HG03354 (cell line): ENCODE results near the gene RPS6KA4.

Source experiments
- ATAC-seq: cut with Tn5 transposase; IDR thresholded peaks from one replicate; pipeline ENCODE4 v1.9.1; 2021; ENCODE audit warnings: mild to moderate bottlenecking; ENCODE audit not compliant: unreplicated experiment, poor library complexity, severe bottlenecking

The RPS6KA4 gene

DNA sequence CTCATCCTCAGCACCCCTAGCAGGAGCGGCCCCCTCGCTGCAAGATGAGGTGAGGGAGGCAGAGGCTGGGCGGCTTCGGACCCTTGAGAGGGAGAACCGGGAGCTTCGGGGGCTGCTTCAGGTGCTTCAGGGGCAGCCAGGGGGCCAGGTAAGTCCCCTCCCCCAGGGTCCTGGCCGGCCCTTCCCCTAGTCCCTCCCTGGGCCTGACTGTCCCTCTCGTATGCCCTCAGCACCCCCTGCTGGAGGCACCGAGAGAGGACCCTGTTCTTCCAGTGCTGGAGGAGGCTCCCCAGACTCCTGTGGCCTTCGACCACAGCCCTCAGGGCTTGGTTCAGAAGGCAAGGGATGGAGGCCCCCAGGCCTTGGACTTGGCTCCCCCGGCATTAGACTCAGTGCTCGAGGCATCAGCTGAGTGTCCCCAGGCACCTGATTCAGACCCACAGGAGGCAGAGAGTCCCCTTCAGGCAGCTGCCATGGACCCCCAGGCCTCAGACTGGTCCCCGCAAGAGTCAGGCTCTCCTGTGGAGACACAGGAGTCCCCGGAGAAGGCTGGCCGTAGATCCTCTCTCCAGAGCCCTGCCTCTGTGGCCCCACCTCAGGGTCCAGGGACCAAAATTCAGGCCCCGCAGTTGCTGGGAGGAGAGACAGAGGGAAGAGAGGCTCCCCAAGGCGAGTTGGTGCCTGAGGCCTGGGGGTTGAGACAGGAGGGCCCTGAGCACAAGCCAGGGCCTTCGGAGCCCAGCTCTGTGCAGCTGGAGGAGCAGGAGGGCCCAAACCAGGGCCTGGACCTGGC is 15.0 kb upstream of the RPS6KA4 start:
- ATAC-seq: no peak

DNA sequence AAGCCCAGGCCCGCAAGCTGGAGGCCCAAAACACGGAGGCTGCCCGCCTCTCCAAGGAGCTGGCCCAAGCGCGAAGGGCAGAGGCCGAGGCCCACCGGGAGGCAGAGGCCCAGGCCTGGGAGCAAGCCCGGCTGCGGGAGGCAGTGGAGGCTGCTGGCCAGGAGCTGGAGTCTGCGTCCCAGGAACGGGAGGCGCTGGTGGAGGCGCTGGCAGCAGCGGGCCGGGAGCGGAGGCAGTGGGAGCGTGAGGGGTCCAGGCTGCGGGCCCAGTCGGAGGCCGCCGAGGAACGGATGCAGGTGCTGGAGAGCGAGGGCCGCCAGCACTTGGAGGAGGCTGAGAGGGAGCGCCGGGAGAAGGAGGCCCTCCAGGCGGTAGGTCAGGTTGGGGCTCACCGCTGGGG is 14.2 kb upstream of the RPS6KA4 start:
- ATAC-seq: no peak

DNA sequence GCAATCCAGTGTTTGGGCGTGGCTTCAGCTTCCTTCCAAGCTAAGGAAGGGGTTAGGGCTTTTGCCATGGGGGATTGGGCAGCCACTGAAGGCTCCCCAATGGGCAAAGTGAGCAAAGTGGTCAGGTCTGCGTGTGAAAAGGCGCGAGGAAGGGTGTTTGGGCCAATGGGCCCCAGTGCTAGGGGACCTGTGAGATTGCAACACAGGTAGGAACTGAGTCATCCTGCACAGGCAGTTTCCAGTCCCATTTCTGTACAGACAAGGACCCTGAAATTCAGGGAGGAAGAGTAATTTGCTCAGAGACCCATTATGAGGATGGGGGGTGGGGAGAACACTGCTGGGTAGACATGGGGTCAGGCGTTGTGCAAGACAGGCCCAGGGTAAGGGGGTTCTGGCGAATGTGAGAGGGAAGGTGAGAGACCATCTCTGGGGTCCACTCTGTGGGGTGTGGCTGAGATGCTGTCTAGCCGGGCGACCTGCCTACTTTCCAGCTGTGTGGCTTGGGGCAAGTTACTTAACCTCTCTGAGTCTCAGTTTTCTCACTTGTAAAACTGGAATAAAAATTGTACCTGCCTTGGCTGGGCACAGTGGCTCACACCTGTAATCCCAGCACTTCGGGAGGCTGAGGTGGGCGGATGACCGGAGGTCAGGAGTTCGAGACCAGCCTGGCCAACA is 11.6 kb upstream of the RPS6KA4 start:
- no peak for ATAC-seq

GRCh38 chr11:64348383-64349024 is 10.5 kb upstream of the RPS6KA4 start:
- no peak for ATAC-seq

- no peak for ATAC-seq
Observed at GRCh38 chr11:64349025-64349387, 10.0 kb upstream of the RPS6KA4 start.

GRCh38 chr11:64349404-64349803 is 9.6 kb upstream of the RPS6KA4 start:
- no peak for ATAC-seq

- ATAC-seq: no peak
Observed at GRCh38 chr11:64351136-64351631, 7.8 kb upstream of the RPS6KA4 start.

- ATAC-seq: no peak
Observed at GRCh38 chr11:64352099-64352994, 6.6 kb upstream of the RPS6KA4 start.

- no peak for ATAC-seq
Observed at GRCh38 chr11:64352995-64353714, 5.8 kb upstream of the RPS6KA4 start.

DNA sequence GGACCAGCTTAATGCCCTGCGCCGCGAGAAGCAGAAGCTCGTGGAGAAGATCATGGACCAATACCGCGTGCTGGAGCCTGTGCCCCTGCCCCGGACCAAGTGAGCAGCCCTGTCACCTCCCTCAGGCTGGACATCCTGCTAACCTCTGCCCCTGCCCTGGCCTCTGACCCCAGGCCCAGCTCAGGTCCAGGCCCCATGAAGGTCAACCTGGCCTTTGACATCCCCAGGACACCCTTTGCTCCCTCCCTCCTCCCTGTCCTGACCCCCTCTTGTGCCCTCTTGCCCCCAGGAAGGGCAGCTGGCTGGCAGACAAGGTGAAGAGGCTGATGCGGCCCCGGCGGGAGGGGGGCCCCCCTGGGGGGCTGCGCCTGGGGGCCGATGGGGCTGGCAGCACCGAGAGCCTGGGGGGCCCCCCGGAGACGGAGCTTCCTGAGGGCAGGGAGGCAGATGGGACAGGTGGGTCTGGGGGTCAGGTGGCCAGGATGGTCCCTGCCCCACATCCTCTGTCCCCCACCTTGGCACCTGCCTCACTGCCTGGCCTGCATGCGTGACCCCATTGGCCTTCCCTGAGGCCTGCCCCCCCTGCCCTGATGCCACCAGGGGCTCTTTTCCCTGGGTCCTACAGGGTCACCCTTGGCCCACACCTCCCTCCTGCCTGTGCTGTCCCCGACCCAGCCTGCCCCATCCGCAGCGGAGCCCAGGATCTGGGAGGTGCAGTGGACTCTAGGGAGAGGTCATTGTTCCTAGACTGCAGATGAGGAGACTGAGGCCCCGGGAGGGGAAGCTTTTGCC is 5.1 kb upstream of the RPS6KA4 start:
- ATAC-seq: no peak

- ATAC-seq: no peak
Observed at GRCh38 chr11:64355078-64355940, 3.7 kb upstream of the RPS6KA4 start.

- ATAC-seq: no peak
Observed at GRCh38 chr11:64356498-64357411, 2.2 kb upstream of the RPS6KA4 start.

DNA sequence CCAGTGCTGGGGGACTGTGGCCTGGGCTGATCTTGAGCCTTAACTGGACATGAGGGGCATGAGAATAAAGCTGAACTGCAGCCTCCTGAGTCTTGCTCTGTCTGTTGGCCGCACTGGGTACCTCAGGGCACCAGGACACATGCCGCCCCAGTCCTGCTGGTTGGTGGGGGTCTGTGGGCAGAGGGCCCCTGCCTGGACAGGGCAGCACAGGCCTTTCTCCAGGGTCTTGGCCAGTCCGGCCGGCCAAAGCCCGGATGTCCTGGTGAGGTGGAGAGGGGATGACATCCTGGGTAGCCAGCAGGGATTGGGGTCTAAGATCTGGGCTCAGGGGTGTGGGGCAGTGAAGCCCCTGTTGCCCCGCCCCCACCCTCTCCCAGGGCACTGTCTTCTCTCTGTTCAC is 1.5 kb upstream of the RPS6KA4 start:
- no peak for ATAC-seq

DNA sequence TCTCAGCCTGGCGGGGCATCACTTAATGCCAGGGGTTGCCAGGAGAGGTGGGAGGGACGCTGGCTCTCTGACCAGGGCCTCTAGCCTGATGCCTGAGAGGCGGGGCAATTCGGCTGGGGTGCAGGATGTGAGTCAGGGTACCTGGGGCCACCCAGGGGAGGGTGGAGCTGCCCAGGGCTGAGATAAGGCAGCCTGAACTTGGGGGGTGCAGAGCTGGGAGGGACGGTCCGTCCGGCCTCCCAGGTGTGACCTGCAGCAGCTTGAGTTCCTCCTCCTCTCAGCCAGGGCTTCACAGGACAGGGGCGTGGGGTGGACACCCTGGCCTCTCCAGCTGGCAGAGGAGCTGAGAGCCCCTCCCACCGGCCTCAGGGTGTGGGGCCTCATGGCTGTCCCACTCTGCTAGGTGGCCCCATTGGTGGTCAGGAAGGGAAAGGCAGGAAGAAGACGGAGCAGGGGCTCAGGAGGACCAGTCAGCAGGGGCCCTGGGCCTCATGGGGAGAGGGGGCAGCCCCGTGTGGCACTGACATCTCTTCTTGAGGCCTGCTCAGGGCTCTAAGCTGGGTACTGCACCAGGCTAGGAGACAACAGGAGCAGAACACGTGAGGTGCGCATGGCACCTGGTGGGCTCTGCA is 942 bp upstream of the RPS6KA4 start:
- ATAC-seq: no peak

GRCh38 chr11:64358536-64358906 is 441 bp upstream of the RPS6KA4 start:
- ATAC-seq: no peak
